HL-60 (cell line): ENCODE measurements around the gene YTHDF1.

ENCODE experiments used
- DNase-seq, 2 experiments: peaks; one replicate each; pipeline ENCODE4 v3.0.0-alpha.2; 2010 to 2020; ENCODE audit warnings: low read depth in 1 of 2, low spot score in 1 of 2
- H3K27ac ChIP-seq: fragments of 250-450 bp; sonication (Bioruptor Pico); replicated peaks from 2 replicates; pipeline ENCODE4 v1.5.1; 2020; ENCODE audit warnings: mild to moderate bottlenecking, moderate library complexity
- H3K27me3 ChIP-seq: fragments of 250-450 bp; sonication (Bioruptor Pico); 2 replicates; pipeline ENCODE4 v1.5.1; 2021; ENCODE audit warnings: mild to moderate bottlenecking, moderate library complexity; ENCODE audit not compliant: insufficient read depth, poor library complexity, severe bottlenecking
- H3K4me3 ChIP-seq: replicated peaks from 2 replicates; pipeline ENCODE4 v1.5.1; 2011; ENCODE audit warnings: mild to moderate bottlenecking, control low read depth, low read length; ENCODE audit not compliant: insufficient read depth
- GABPA ChIP-seq: IDR thresholded peaks from 2 replicates; pipeline ENCODE4 v1.6.1; 2012; ENCODE audit warnings: low read depth
- POLR2AphosphoS5 ChIP-seq: IDR thresholded peaks from 2 replicates; pipeline ENCODE4 v1.6.1; 2012; ENCODE audit warnings: low read depth
- SPI1 ChIP-seq: IDR thresholded peaks from 2 replicates; pipeline ENCODE4 v1.6.1; 2012; ENCODE audit warnings: low read depth, mild to moderate bottlenecking, borderline replicate concordance
- TF ChIP-seq, protein P1 (sequence below): IDR thresholded peaks from 2 replicates; pipeline ENCODE4 v1.6.1; 2012; ENCODE audit warnings: low read depth; ENCODE audit not compliant: insufficient replicate concordance
- TF ChIP-seq, protein P2 (sequence below): IDR thresholded peaks from one replicate; pipeline ENCODE4 v1.5.1; 2011; ENCODE audit warnings: low read length, control low read depth, inconsistent platforms; ENCODE audit not compliant: insufficient read depth

The YTHDF1 gene

DNA sequence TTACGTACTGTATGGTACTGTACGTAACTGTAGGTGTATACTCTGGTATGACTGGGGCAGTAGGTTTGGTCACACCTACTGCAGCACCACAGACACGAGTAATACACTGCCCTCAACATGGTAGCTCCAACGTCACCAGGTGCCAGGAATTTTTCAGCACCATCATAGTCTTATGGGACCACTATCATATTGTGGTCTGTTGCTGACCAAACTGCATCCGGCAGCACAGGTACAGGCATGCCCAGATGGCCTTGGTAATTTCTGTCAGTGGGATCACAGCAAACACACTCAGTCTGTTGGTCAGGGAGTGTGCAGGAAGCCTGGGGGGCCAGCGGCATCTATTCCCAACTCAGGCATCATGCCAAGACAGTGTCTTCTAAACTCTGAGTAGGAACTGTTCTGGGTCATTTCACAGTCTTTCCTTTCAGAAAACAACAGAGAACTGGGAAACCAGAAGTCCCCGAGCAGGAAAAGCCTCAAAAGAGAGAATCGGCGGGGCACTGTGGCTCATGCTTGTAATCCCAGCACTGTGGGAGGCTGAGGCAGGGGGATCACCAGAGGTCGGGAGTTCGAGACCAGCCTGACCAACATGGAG, 5.8 kb downstream of the YTHDF1 start:
- Histone ChIP-seq H3K27ac (no peak overlapping the region), H3K4me3 (no peak overlapping the region), H3K27me3 (no peaks in the 10 kb centered on the region)
- DNase-seq = no peak
- TF ChIP-seq POLR2AphosphoS5 (no peak), GABPA (no peak), SPI1 (no peak)
- TF ChIP-seq, protein P1, sequence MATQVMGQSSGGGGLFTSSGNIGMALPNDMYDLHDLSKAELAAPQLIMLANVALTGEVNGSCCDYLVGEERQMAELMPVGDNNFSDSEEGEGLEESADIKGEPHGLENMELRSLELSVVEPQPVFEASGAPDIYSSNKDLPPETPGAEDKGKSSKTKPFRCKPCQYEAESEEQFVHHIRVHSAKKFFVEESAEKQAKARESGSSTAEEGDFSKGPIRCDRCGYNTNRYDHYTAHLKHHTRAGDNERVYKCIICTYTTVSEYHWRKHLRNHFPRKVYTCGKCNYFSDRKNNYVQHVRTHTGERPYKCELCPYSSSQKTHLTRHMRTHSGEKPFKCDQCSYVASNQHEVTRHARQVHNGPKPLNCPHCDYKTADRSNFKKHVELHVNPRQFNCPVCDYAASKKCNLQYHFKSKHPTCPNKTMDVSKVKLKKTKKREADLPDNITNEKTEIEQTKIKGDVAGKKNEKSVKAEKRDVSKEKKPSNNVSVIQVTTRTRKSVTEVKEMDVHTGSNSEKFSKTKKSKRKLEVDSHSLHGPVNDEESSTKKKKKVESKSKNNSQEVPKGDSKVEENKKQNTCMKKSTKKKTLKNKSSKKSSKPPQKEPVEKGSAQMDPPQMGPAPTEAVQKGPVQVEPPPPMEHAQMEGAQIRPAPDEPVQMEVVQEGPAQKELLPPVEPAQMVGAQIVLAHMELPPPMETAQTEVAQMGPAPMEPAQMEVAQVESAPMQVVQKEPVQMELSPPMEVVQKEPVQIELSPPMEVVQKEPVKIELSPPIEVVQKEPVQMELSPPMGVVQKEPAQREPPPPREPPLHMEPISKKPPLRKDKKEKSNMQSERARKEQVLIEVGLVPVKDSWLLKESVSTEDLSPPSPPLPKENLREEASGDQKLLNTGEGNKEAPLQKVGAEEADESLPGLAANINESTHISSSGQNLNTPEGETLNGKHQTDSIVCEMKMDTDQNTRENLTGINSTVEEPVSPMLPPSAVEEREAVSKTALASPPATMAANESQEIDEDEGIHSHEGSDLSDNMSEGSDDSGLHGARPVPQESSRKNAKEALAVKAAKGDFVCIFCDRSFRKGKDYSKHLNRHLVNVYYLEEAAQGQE = no peak
- TF ChIP-seq, protein P2, sequence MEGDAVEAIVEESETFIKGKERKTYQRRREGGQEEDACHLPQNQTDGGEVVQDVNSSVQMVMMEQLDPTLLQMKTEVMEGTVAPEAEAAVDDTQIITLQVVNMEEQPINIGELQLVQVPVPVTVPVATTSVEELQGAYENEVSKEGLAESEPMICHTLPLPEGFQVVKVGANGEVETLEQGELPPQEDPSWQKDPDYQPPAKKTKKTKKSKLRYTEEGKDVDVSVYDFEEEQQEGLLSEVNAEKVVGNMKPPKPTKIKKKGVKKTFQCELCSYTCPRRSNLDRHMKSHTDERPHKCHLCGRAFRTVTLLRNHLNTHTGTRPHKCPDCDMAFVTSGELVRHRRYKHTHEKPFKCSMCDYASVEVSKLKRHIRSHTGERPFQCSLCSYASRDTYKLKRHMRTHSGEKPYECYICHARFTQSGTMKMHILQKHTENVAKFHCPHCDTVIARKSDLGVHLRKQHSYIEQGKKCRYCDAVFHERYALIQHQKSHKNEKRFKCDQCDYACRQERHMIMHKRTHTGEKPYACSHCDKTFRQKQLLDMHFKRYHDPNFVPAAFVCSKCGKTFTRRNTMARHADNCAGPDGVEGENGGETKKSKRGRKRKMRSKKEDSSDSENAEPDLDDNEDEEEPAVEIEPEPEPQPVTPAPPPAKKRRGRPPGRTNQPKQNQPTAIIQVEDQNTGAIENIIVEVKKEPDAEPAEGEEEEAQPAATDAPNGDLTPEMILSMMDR = no peak

DNA sequence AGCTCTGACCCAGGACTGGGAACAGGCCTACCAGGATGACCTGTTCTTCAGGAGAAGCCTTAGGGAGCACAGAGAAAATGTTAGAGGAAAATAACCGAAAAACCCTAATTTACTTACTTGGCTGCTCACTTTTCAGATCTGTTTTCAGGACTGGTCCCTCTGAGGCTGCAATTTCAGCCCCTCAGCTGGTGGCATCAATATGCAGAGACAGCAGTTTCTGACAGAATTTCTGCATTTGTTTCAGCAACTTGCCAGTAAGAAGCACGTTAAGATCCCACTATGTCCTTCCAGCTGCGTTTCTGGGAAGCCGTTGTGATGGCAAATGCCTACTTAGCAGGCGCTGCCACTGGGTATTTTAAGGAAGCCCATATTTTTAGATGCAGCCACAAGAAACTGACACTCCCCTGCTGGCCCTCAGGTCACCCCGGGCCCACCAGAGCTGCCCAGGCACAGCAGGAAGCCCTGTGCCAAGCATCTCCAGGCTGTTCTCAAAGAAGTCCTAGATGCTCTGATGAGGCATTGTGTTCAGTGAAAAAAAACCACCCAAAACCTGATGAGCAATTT, 7.5 kb downstream of the YTHDF1 start:
- H3K4me3 ChIP-seq = no peak overlapping the region
- no peak for DNase-seq
- H3K27ac ChIP-seq = no peak overlapping the region
- no peaks in the 10 kb centered on the region for H3K27me3 ChIP-seq
- TF ChIP-seq SPI1 = no peak
- TF ChIP-seq, protein P2 = no peak
- TF ChIP-seq GABPA = no peak
- TF ChIP-seq POLR2AphosphoS5 = no peak
- TF ChIP-seq, protein P1 = no peak

DNA sequence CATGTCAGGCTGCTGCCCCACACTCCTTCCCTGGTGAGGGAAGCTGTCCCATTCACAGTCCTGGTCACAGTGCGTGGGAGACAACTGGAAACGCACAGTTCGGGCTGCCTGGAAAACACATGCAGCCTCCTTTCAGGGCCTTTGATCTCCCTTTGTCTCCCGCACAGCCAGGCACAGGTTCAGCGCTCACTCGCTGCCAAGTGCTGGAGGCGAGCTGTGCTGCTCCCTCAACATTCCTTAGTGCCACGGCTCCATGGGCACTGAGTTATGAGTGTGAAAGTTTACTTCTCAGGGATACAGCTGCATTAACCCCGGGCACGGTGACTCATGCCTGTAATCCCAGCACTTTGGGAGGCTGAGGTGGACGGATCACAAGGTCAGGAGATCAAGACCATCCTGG, 9.1 kb downstream of the YTHDF1 start:
- Histone ChIP-seq H3K4me3 (no peak overlapping the region), H3K27me3 (no peaks in the 10 kb centered on the region), H3K27ac (no peak overlapping the region)
- no peak for TF ChIP-seq POLR2AphosphoS5
- no peak for TF ChIP-seq SPI1
- TF ChIP-seq, protein P1 = no peak
- TF ChIP-seq GABPA = no peak
- TF ChIP-seq, protein P2 = no peak
- no peak for DNase-seq
